GM12878 (cell line): ENCODE data around the gene SMARCD1. TPM values are rescaled to one million over a fixed set of nuclear protein-coding genes. Genes with fewer than 3 reads are reported as not detected.

ENCODE experiments used
- ATAC-seq: fragments of 200-7000 bp; cut with Tn5 transposase; 3 replicates; pipeline ENCODE4 v1.9.1; 2020; ENCODE audit warnings: mild to moderate bottlenecking, moderate library complexity
- BruUV-seq: library from RNA; stranded (reverse); fragments of 400-500 nt; replicated peaks from 2 replicates; lab custom pipeline; 2021; lab: Mats Ljungman, UMichigan
- CTCF ChIA-PET: fragments of 300-600 bp; sonication (Branson Sonifier 250); formaldehyde crosslinking; extraction: SDS; loops from one replicate; lab custom pipeline; 2021; ENCODE audit warnings: inconsistent platforms; lab: Yijun Ruan, JAX
- POLR2A ChIA-PET: fragments of 350-600 bp; formaldehyde crosslinking; extraction: SDS; loops from one replicate; lab custom pipeline; 2021; ENCODE audit warnings: inconsistent platforms; lab: Charles Lee
- RAD21 ChIA-PET: fragments of 300-600 bp; sonication (Branson Sonifier 250); formaldehyde crosslinking; loops from one replicate; lab custom pipeline; 2023; ENCODE audit warnings: antibody characterized with exemption; ENCODE audit not compliant: unreplicated experiment; lab: Charles Lee
- SMC1A ChIA-PET: fragments of 300-600 bp; sonication (Branson Sonifier 250); formaldehyde crosslinking; loops from one replicate; lab custom pipeline; 2023; ENCODE audit not compliant: unreplicated experiment, uncharacterized antibody; lab: Charles Lee
- DNase-seq: peaks from one replicate; pipeline ENCODE4 v3.0.0-alpha.2; 2011; ENCODE audit warnings: low read depth, low spot score
- FAIRE-seq: peaks from 3 replicates; lab custom pipeline; 2011; peaks lifted over from hg19 to GRCh38; lab: Jason Lieb, UNC
- H2AFZ ChIP-seq: 2 replicates; pipeline ENCODE4 v1.6.0; 2011; ENCODE audit warnings: low read depth, low read length, control low read depth; ENCODE audit not compliant: control insufficient read depth
- H3K27ac ChIP-seq: 2 replicates; pipeline ENCODE4 v1.5.1; 2011; ENCODE audit warnings: control low read depth; ENCODE audit not compliant: control insufficient read depth, insufficient read depth
- H3K27me3 ChIP-seq, 2 experiments: replicated peaks in 1 of 2; 2 replicates each; pipeline versions ENCODE4 v1.6.0 to v1.6.1; 2011; ENCODE audit warnings: low read length in 1 of 2; ENCODE audit not compliant: control insufficient read depth in 2 of 2, insufficient read depth in 2 of 2
- H3K36me3 ChIP-seq, 2 experiments: 2 replicates each; pipeline ENCODE4 v1.5.1; 2011; ENCODE audit warnings: low read length in 1 of 2; ENCODE audit not compliant: control insufficient read depth in 2 of 2, insufficient read depth in 2 of 2
- H3K4me1 ChIP-seq: 2 replicates; pipeline ENCODE4 v1.6.1; 2011; ENCODE audit warnings: mild to moderate bottlenecking, low read length, moderate library complexity, mixed read lengths; ENCODE audit not compliant: control insufficient read depth, insufficient read depth
- H3K4me2 ChIP-seq: 2 replicates; pipeline ENCODE4 v1.6.0; 2011; ENCODE audit warnings: control low read depth; ENCODE audit not compliant: control insufficient read depth, insufficient read depth
- H3K4me3 ChIP-seq: fragments of 200-600 bp; sonication (generic); 2 replicates; pipeline ENCODE4 v1.5.1; 2016
- H3K79me2 ChIP-seq: 2 replicates; pipeline ENCODE4 v1.6.0; 2011; ENCODE audit warnings: low read length; ENCODE audit not compliant: control insufficient read depth, insufficient read depth
- H3K9ac ChIP-seq: 2 replicates; pipeline ENCODE4 v1.8.0; 2011; ENCODE audit warnings: low read length, control low read depth, mixed read lengths; ENCODE audit not compliant: control insufficient read depth, insufficient read depth
- H3K9me3 ChIP-seq: replicated peaks from 3 replicates; pipeline ENCODE4 v1.5.1; 2011; ENCODE audit warnings: mild to moderate bottlenecking, low read length; ENCODE audit not compliant: control insufficient read depth, insufficient read depth
- H4K20me1 ChIP-seq: 2 replicates; pipeline ENCODE4 v1.6.0; 2011; ENCODE audit not compliant: control insufficient read depth, insufficient read depth
- MEF2A ChIP-seq: IDR thresholded peaks from 2 replicates; pipeline ENCODE4 v1.6.1; 2011; ENCODE audit warnings: low read depth, mild to moderate bottlenecking, low read length, moderate library complexity; ENCODE audit not compliant: insufficient read depth
- POLR2AphosphoS5 ChIP-seq: IDR thresholded peaks from 2 replicates; pipeline ENCODE4 v1.6.1; 2011; ENCODE audit warnings: mild to moderate bottlenecking, low read length, inconsistent platforms
- ZBED1 ChIP-seq: IDR thresholded peaks from 2 replicates; pipeline ENCODE4 v1.6.1; 2016; ENCODE audit warnings: borderline replicate concordance
- WGBS: methylation state at CpG from one replicate; pipeline ENCODE4 v1.1.6; 2016; ENCODE audit warnings: low lambda C conversion rate; ENCODE audit not compliant: insufficient replicate concordance, insufficient coverage; ENCODE audit errors: missing lambda C conversion rate; 5-methylcytosine and 5-hydroxymethylcytosine counted together
- in situ Hi-C: fragments of 300-500 bp; cut with MboI; formaldehyde crosslinking; loops from 9 replicates; pipeline ENCODE4 v1.14.3; 2018; ENCODE audit warnings: mixed read lengths
- intact Hi-C: fragments of 100-400 bp; cut with micrococcal nuclease; formaldehyde crosslinking; loops from one replicate; pipeline ENCODE4 v1.14.2; 2022; ENCODE audit not compliant: unreplicated experiment
- polyA plus RNA-seq, 11 experiments: library from polyadenylated mRNA; depleted of rRNA in 4 of 11; unstranded in 6 of 11; stranded (reverse) in 5 of 11; fragments of >200 nt; fragmentation: Nextera tagmentation in 4 of 11; fragmentation: Illumina TruSeq in 1 of 11; extraction: Ambion mirVana in 4 of 11; extraction: Trizol in 1 of 11; gene quantifications; 1 replicate in 1 of 11; 2 replicates in 10 of 11; pipeline versions ENCODE4 v1.2.1 to v1.2.3, GENCODE V29; 2011 to 2016; ENCODE audit warnings: inconsistent platforms in 2 of 11, missing spikeins in 2 of 11, low read depth in 1 of 11
- total RNA-seq, 4 experiments: library from RNA; depleted of rRNA in 3 of 4; stranded (reverse); fragments of >200 nt in 3 of 4; fragmentation: Illumina TruSeq in 1 of 4; extraction: Trizol in 1 of 4; gene quantifications; 2 replicates each; pipeline versions ENCODE4 v1.2.1 to v1.2.3, GENCODE V29; 2013 to 2021
- TF ChIP-seq, protein P1 (sequence below), 3 experiments: IDR thresholded peaks in 2 of 3; conservative IDR thresholded peaks in 1 of 3; 2 replicates each; pipeline ENCODE4 v1.5.1; 2011; ENCODE audit warnings: low read depth in 3 of 3, low read length in 3 of 3, mild to moderate bottlenecking in 3 of 3, control low read depth in 2 of 3, moderate library complexity in 2 of 3, inconsistent platforms in 1 of 3, mixed read lengths in 1 of 3; ENCODE audit not compliant: control insufficient read depth in 2 of 3, insufficient read depth in 1 of 3; ENCODE audit errors: extremely low read depth in 1 of 3

Gene SMARCD1
- total and polyA plus RNA-seq, 10 of the 15 experiments (the other 5 are each of a cell fraction or from before 2014, with no cell fraction given) = 1.4 to 92.4 (median 58.9) TPM

DNA sequence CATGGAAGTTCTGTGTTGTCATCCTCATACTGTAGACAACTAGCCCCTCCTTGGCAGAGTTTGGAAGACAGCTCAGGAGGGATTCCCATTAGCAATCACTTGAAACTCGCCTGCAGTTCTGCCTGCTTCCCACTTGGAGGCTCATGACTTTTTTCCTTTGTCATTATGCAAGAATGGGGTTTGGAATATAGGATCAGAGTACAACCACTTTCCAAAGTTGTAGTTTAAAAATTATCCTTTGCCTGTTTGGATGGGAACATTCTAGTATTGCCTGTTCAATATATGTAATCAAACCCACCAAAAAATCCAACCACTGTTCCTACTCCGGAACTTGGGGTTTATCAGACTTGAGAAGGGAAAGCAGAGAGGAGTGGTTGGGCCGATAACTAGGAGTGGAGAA, 16.5 kb downstream of the SMARCD1 start:
- CTCF ChIA-PET = interaction anchor here (1.1 to 4.5 kb wide), 4 partner anchors 10 to 74 kb away, joined by 3 to 40 read pairs (median 4); partner anchors contain the start of gene COX14
- no peak overlapping the region for H3K4me3 ChIP-seq
- H2AFZ ChIP-seq = no peak overlapping the region
- POLR2A ChIA-PET = interaction anchor here (0.5 to 0.6 kb wide), 2 partner anchors 12 to 25 kb away, joined by 3 read pairs; no protein-coding TSS in a partner anchor
- WGBS = 81% methylated on average over 3 of the region's 3 CpGs
- H4K20me1 ChIP-seq = no peaks in the 10 kb centered on the region
- SMC1A ChIA-PET = interaction anchor here (1.4 to 1.5 kb wide), 2 partner anchors 8 to 14 kb away, joined by 3 to 8 read pairs; no protein-coding TSS in a partner anchor
- H3K9me3 ChIP-seq = no peaks in the 10 kb centered on the region
- H3K4me1 ChIP-seq = no peaks in the 10 kb centered on the region
- no peak for DNase-seq
- no peak overlapping the region for H3K4me2 ChIP-seq
- BruUV-seq = no TSS peak
- H3K9ac ChIP-seq = no peak overlapping the region
- FAIRE-seq = no peak
- TF ChIP-seq, protein P1, sequence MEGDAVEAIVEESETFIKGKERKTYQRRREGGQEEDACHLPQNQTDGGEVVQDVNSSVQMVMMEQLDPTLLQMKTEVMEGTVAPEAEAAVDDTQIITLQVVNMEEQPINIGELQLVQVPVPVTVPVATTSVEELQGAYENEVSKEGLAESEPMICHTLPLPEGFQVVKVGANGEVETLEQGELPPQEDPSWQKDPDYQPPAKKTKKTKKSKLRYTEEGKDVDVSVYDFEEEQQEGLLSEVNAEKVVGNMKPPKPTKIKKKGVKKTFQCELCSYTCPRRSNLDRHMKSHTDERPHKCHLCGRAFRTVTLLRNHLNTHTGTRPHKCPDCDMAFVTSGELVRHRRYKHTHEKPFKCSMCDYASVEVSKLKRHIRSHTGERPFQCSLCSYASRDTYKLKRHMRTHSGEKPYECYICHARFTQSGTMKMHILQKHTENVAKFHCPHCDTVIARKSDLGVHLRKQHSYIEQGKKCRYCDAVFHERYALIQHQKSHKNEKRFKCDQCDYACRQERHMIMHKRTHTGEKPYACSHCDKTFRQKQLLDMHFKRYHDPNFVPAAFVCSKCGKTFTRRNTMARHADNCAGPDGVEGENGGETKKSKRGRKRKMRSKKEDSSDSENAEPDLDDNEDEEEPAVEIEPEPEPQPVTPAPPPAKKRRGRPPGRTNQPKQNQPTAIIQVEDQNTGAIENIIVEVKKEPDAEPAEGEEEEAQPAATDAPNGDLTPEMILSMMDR (IDR thresholded peaks at IDR 0.05 in 2 of 3, conservative IDR thresholded peaks at IDR 0.05 in 1 of 3; ENCODE audit: control insufficient read depth in 2 of 3, extremely low read depth in 1 of 3, insufficient read depth in 1 of 3, low read depth in 3 of 3, low read length in 3 of 3) = 0 out of 6 replicates have a peak, but pooled peaks of 2 of the 3 experiments have one; percentile 8 to 9
- no peak for TF ChIP-seq MEF2A
- no peaks in the 10 kb centered on the region for H3K79me2 ChIP-seq
- peaks cover 18 to 20% of the 10 kb centered on the region in 2 experiments for H3K36me3 ChIP-seq
- H3K27ac ChIP-seq = no peak overlapping the region
- no peak for ATAC-seq
- in situ Hi-C loops = no loop called here
- H3K27me3 ChIP-seq = no peaks in the 10 kb centered on the region
- intact Hi-C loops = no loop called here
- RAD21 ChIA-PET = no interaction called here

DNA sequence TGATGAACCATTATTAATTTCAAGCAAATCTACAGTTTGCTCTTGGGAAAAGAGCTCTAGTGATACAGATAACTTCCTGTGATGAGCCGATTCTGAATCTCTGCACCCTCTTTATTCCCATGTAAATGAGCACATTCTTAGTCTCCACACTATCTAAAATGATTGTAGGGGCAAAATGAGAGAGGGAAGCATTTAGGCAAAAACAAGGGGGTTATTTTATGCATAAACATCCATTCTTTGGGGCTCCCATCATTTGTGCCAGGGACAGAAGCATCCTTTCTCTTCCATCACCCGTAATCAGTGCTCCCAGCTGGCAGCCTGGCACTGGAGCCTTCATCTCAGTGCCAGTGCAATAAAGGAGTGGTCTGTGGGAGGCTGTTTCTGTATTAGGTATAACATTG, 17.0 kb downstream of the SMARCD1 start:
- Histone ChIP-seq H3K27ac (no peak overlapping the region), H2AFZ (no peak overlapping the region), H3K4me3 (no peak overlapping the region), H3K4me2 (no peak overlapping the region), H3K4me1 (no peaks in the 10 kb centered on the region), H3K36me3 (peaks cover 15 to 16% of the 10 kb centered on the region in 2 experiments), H3K9me3 (no peaks in the 10 kb centered on the region), H3K79me2 (no peaks in the 10 kb centered on the region), H3K9ac (no peak overlapping the region), H4K20me1 (no peaks in the 10 kb centered on the region), H3K27me3 (no peaks in the 10 kb centered on the region)
- ChIA-PET SMC1A (interaction anchor here (0.8 to 1.5 kb wide), 4 partner anchors 8 to 15 kb away, joined by 3 to 8 read pairs (median 5); partner anchors contain the start of gene COX14), CTCF (interaction anchor here (1.1 to 4.5 kb wide), 4 partner anchors 10 to 74 kb away, joined by 3 to 40 read pairs (median 4); partner anchors contain the start of gene COX14), POLR2A (interaction anchor here (0.6 kb wide), 2 partner anchors 11 to 12 kb away, joined by 3 to 4 read pairs; no protein-coding TSS in a partner anchor), RAD21 (interaction anchor here (2.1 kb wide), 1 partner anchor 9 kb away, joined by 7 read pairs; the partner anchor contains the start of gene COX14)
- 64% methylated on average over 2 of the region's 2 CpGs for WGBS
- no peak for ATAC-seq
- no peak for DNase-seq
- intact Hi-C loops (no loop called here), in situ Hi-C loops (no loop called here)
- BruUV-seq = no TSS peak
- TF ChIP-seq POLR2AphosphoS5 (0 out of 2 replicates have a peak, but pooled peaks have one; percentile 3), ZBED1 (no peak)
- FAIRE-seq = no peak
